Activated CD4-positive, alpha-beta T cell treated with anti-CD3 and anti-CD28 coated beads for 4 hours (primary cell): ENCODE results near the gene STMP1.
"Not testable (repeated sequence)": the region's sequence is repeated elsewhere in the genome, so short reads cannot be mapped to it uniquely, and the experiment has no call there.

ENCODE experiments used
- DNase-seq, 2 donors: peaks; one replicate each; pipeline ENCODE4 v3.0.0-alpha.2; 2020

STMP1 gene

DNA sequence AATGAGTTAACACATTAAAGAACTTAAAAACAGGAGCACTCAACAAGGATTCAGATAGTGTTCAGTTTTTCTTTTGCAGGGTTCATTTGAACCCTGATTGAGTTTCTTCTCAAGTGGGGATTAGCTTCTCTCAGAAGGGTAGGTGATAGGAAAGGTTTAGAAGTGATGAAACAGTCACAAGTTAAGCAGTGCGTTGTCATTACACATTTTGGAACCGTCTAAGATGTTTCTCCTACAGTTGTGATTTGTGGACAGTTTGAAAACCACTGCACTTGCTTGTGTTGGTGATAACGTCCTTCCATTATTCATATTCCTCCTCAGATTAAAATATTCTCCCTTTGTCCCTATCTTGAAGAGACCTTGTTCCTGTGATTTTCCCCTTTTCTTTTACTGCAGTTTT lies 2.7 kb downstream of the STMP1 start:
- no peak for DNase-seq

DNA sequence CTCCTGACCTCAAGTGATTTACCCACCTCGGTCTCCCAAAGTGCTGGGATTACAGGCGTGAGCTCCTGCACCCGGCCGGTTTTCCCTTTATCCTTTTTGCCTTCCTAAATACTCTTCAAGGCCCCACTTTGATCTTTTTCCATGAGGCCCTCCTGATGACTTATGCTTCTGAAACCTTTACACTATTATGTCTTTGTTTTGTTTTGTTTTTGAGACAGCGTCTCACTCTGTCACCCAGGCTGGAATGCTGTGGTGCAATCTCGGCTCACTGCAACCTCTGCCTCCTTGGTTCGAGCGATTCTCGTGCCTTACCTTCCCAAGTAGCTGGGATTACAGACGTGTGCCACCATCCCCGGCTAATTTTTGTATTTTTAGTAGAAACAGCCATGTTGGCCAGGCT lies 3.8 kb downstream of the STMP1 start:
- no peak for DNase-seq

- DNase-seq = no peak
Observed at GRCh38 chr7:135666846-135667245, 4.5 kb downstream of the STMP1 start.

- DNase-seq = not testable (repeated sequence)
Observed at GRCh38 chr7:135667626-135668025, 5.3 kb downstream of the STMP1 start.

DNA sequence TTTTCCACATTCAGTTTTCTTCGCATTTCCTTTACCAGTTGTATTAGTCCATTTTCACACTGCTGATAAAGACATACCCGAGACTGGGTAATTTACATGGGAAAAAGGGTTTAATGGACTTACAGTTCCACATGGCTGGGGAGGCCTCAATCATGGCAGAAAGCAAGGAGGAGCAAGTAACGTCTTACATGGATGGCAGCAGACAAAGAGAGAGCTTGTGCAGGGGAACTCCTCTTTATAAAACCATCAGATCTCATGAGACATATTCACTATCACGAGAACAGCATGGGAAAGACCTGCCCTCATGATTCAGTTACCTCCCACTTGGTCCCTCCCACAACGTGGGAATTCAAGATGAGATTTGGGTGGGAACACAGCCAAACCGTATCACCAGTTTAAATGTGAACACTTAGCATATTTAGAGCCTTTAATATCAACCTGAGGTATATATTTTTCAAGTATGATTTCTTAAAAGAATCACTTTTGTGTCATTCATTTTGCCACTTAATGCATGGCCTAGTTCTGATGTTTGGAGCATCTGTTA lies 6.6 kb downstream of the STMP1 start:
- DNase-seq = not testable (repeated sequence)

DNA sequence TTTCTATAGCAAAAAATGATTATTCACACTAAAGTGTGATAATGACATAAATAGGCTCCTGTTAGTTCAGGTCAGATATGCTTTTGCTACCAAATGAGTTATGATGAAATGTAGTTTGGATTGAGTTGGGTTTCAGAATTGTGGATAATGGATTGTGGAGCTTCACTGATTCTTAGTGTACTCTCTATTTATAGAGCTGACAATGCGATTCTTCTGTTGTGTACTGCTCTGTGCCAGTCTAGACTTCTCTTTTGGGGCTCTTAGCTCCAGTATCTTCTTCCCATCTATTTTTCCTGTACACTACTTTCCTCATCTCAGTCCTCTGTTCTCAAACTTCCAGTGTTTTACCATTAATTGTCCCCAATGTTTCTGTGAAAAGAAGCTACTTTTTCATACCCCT lies 7.5 kb downstream of the STMP1 start:
- DNase-seq = no peak

- no peak for DNase-seq
Observed at GRCh38 chr7:135670179-135670578, 7.9 kb downstream of the STMP1 start.

DNA sequence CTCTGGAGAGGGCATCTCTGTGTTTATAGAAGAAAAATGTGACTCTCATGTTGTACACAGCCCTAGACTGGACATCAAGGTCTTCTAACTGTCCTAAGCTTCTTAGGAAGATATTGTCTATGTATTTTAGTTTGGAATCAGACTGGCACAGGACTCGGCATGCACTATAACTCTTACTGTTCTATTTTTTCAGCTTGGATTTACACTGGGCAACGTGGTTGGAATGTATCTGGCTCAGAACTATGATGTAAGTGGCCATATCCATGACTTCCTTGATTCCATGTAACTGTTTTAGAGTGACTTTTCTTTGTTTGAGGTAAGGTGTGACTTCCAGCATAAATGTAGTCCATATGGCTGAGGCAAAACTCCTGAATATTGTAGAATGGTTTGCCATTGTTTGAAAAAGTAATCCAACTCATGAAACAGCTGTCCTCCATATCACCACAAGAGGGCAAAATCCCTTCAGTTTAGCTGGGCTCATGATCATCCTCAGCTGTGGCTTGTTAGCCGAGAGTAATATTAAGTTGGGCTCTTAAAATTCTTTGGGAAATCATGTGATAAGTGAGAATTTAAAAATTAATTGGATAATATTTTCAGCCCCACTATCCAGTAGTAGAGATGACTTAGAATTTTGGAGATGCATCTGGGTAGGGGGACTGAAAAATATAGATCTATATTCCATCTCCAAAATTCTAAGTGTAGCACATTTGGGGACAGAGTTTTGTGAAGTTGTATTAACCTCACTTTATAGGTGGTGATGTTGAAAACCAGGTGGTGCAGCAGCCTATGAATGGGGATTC lies 10.4 kb downstream of the STMP1 start:
- DNase-seq = no peak

DNA sequence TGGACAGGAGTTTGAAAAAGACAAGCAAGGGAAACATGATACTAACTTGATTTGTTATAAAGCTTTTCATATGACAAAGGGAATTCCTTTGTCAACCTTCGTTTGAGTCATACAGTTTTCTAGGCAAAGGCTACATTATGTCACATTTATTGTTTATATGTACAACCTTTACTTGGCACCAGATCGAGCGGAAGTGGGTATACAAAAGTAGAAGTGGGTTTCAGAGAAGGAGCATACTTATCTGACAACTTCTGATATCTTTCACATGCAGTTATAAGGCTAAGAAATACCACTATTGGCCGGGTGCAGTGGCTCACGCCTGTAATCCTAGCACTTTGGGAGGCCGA lies 11.0 kb downstream of the STMP1 start:
- DNase-seq = no peak

- DNase-seq = no peak
Observed at GRCh38 chr7:135678612-135679575, 16.6 kb downstream of the STMP1 start.

DNA sequence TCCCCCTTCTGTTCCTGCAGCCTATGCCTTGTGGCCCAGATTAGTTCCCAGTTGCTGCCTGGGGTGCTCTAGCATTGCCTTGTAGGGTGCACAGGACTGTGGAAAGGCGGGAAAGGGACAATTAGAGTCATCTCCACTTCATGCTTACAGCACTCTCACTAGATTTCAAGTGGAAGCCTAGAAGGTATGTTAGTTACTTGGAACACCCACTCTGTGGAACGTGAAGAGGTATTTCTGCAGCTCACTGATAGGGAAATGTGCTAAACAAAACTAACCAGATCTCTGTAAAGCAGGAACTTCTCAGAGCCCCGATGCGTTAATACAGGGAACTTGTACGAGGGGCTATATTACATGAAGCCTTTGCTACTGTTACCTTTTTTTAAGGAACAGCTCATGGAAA lies 19.4 kb downstream of the STMP1 start:
- no peak for DNase-seq

DNA sequence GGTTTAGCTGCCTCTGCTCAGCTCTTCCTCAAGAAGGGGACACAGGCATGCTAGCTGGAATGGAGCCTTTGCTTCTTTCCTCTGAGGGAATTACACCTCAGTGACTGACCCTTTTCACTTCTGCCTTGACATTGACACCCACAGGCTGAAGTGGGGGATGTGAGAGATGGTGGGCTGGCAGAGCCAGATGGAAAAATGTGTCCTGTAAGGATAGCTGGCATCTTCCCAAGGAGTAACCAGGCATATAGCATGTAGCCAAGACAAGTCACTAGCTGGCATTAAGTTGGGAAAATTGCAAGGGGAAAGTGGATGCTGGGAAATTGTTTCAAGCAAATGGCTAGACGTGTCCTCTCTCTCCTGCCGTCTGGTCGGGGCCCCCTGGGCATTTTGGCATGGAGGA lies 19.9 kb downstream of the STMP1 start:
- no peak for DNase-seq

DNA sequence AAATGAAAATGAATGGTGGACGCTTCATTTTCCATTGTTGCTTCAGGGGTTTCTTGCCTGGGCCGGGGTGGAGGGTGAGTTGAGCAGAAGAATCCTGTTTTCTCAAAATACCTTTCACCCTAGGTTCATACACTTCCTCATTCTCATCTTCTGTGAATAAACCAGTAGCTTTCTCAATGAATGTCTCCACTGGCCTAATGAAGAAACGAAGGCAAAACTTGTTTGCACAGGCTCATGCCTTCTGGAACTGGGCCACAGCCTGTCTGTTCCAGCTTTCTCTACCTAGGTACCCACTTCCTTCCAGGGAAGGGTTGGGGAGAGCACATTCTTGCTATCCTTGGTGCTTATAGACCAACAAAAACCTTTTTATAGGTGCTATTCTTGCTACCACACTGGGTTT lies 21.3 kb downstream of the STMP1 start:
- no peak for DNase-seq

GRCh38 chr7:135684136-135684535 lies 21.8 kb downstream of the STMP1 start:
- no peak for DNase-seq

GRCh38 chr7:135684699-135685098 lies 22.4 kb downstream of the STMP1 start:
- no peak for DNase-seq

DNA sequence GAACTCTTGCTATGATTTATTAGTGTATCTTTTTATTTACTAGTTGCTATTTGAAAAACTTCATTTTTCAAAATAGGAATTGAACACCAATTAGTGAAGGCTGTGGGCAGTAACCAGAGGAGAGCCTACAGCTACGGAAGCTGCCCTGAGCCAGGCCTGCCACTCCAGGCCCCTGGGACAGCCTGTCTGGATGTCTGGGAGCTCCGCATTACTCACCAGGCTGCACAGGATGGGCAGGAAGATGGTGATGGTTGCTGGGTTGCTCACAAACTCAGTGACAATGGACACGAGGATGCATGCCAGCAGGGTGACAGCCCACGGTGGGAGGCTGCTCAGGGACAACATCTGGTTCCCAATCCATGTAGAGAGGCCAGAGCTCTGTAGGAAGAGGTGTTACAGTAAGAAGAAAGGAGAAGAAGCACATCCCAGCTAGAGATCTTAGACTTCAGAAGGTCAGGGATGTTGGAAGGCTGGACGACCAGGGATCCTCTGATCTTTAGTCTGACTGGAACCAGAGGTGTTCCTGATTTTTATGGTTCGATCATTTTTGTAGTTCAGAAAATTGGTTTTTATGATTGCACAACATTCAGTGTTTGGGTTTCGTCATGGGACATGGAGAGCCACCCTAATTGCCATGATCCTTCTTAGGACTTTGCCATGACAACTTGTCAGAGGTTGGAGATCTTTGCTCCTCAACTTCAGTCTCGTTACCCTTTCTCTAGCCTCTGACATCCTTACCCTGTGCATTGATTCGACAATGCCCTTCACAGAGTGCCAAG lies 23.2 kb downstream of the STMP1 start:
- no peak for DNase-seq

- no peak for DNase-seq
Observed at GRCh38 chr7:135687466-135687865, 25.2 kb downstream of the STMP1 start.

DNA sequence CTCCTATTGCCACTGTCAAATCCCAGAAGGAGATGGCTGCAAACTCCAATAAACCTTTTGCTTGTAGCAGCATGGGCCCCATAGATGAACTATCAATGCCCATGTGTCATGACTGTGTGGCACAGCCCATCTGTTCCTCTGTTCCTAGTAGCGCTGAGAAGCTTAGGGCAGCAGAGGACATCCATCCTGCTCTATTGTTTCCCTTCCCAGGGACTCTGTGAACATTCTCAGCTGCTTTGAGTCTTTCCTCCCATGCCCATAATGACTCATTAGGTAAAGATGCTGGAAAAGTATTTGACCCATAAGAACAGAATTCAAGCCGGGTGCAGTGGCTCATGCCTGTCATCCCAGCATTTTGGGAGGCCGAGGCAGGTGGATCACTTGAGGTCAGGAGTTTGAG lies 28.3 kb downstream of the STMP1 start:
- DNase-seq = no peak

DNA sequence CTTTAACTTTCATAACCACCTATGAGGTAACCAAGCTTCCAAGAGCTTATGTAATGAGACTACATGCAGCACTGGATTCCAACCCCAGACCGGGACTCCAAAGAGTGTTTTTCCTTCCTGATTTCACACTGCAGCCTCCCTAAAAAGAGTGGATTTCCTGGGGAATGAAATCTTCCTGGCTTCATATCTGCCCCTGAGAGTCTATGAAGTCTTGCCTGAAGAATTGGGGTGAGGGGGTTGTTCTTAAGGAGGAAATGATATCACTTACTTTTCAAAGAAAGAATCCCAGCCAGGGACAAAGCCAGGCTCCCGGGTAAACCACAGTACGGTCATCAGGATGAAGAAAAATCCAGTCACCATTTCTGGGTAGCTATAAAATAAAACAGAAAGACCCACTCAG lies 29.7 kb downstream of the STMP1 start:
- DNase-seq = no peak

DNA sequence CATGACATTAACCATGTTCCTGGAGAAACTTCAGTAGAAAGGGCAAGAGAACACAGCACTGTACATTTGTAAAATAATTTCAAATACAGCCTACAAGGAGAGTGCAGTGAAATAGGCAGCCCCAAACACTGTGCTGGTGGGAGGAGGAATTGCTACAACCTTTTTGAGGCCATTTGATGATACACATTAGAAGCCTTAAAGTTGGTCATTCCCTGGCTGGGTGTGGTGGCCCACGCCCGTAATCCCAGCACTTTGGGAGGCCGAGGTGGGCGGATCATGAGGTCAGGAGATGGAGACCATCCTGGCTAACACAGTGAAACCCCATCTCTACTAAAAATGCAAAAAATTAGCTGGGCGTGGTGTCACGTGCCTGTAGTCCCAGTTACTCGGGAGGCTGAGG lies 30.3 kb downstream of the STMP1 start:
- not testable (repeated sequence) for DNase-seq

DNA sequence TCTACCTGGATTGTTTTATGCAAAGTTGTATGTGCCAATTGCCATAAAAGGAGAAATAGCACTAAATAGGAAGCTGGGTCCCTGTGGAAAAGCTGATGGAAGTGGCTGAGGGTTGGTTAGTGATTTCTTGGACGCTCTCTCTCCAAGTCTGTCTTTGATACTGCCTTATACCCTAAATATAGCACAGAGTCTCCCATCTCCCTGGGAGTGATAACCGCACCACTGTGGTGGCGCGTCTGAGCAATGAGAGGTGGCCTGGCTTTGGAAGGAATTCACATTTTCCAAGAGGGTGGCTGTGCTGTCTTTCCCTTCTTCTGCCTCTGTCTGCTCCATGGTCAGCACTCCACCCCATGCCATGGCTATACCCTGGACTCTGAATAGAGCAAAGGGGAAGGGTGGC lies 31.2 kb downstream of the STMP1 start:
- DNase-seq = no peak

- DNase-seq = no peak
Observed at GRCh38 chr7:135697276-135698049, 35.1 kb downstream of the STMP1 start.
